ENCODE measurements around the gene MEN1. TPM values are rescaled to one million over a fixed set of nuclear protein-coding genes. Genes with fewer than 3 reads are reported as not detected.
"Not testable (repeated sequence)": the region's sequence is repeated elsewhere in the genome, so short reads cannot be mapped to it uniquely, and the experiment has no call there.

MEN1 gene
- total RNA-seq, 1 donor from 2014 or later, result 26.4 TPM

DNA sequence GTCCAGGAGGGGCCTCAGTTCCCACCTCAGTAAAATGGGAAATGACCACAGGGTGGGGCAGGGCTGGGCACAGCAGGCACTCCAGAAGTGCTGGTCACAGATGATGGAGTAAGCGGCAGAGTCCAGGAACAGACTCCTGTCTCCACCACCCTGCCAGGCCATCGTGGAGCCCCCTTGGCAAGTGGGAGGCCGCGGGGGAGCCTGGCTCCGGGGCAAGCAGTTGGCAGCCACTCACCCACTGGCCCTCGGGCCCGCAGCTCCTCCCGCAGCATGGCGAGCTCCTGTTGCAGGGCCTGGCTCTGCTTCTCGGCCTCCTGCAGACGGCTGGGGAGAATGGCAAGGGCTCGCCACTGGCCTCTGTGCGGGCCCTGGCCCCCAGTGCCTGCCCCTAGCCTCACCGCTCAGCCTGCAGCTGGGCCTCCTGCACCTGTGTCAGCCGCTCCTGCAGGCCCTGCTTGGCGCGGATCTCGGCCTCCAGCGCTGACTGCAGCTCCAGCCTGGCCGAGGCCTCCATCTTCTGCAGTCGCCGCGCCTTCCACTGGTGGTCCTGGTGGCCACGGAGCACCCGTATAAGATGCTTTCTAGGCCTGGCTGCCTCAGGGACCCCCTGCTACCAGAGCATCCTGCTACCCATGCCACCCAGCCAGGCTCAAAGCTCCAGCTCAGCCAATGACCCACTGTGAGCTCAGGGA, 23.8 kb upstream of the MEN1 start:
- DNase-seq (ENCODE audit: extremely low read depth, low read depth, low spot score), result no peak

DNA sequence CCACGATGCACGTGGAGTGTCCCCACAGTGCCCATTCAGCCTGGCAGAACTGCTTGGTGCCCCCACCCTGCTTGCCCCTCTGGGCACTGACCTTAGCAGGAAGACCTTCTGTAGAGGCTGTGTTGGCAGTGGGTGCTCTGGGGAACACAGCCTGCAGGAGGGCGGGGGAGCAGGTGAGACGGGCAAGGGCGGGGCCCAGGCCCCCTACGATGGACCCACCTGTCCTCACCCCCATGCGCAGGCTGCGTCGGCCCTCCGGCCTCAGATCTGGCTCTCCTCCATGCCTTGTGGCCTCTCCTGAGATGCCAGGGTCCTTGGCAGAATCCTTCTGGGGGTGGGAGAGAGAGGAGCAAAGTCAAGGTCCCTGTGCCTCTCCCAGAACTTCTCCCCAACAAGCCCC, 23.2 kb upstream of the MEN1 start:
- no peak for DNase-seq (ENCODE audit: extremely low read depth, low read depth, low spot score)

DNA sequence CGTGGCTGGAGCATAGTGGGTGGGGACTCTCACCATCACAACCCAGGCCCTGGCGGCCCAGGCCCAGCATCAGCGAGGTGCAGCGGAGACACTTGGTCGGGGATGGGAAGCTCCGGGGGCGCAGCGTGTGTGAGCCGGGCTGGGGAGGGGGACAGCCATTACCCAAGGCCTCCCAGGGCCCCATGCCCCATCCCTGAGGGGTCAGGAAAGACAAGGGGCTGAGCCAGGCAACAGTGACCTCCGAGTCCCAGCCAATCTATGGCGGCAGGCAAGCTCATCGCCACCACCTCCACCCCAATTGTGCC, 22.8 kb upstream of the MEN1 start:
- DNase-seq (ENCODE audit: extremely low read depth, low read depth, low spot score), result no peak

DNA sequence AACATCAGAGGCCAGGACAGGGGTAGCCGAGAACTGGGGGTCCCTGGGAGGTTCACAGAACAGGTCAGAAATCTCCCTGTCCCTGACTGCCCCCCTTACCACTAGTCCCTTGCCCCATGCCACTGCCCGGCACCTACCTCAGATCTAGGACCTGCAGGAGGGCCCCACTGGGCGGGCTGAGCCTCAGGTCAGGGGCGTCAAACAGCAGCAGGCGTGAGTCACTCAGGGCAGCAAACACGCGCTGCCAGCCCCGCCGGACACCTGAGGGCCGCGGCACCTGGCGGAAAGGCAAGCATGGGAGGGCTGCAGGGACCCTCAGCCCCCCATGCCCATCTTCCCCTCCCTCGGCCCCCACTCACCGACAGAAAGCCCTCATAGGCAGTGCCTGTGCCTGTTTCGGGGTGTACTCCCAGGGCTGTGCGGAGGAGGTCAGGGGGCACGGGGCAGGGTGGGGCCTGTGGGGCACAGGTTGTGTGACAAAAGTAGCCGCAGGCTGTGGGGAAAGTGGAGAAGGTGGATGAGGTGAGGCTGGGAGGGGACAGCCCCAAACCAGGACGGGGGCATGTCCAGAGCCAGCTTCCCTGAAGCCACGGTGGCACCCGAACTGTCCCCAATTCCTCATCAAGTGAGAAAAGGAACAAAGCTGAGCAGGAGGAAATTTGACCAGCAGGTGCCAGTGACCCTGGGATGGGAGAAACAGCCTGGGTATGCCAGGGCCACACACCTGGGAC, 22.3 kb upstream of the MEN1 start:
- DNase-seq (ENCODE audit: extremely low read depth, low read depth, low spot score), result no peak

DNA sequence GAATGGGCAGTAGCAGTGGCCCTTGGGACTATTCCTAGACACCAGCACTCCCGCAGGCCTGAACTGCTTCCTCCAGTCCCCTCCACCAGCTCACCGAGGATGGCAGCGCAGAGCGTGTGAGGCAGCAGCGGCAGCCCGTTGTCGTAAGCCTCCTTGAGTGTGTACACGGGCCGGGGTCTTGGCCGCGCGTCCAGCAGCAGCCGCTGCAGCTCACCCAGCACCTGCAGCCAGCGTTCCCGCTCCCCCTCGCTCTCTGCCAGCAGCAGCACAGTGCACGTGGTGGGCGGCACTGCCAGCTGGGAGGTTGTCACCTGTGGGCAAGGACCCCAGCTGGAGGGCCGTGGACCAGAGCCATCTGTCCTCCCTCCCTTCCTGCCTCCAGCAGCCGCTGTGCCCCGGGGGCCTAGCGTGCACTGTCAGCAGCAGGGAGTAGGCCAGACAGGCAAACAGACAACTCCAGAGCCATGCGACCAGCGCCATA, 21.1 kb upstream of the MEN1 start:
- no peak for DNase-seq (ENCODE audit: extremely low read depth, low read depth, low spot score)

DNA sequence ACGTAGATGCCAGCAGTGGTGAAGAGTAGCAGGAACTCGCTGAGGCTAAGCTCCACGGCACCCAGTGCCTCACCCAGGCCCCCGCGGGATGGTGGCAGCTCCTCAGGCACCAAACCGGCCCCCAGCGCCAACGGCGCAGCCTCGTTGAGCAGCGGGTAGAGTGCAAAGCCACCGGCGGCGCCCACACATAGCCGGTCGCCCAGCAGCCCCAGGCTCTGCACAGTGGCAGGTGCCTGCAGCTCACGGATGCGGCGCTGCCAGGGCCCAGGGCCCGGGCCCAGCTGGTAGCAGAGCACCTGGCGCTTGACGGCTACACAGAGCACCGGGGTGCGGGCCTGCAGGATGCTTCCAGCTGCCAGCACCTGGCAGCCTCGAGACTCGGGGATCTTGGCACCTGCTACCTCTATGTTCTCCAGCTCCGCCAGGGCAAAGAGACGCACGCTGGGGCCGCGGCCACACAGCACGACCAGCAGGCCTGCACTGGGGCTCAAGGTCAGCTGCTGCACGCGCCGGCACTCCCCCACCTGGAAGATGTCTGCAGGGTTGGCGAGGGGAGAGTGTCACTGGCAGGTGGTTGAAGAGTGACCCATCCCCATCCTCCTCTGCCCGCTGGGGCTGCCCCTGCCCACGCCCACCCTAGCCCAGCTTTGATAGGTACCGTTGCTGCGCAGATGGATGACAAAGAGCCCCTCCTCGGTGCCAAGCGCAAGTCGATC, 19.3 kb upstream of the MEN1 start:
- DNase-seq (ENCODE audit: extremely low read depth, low read depth, low spot score), result no peak

DNA sequence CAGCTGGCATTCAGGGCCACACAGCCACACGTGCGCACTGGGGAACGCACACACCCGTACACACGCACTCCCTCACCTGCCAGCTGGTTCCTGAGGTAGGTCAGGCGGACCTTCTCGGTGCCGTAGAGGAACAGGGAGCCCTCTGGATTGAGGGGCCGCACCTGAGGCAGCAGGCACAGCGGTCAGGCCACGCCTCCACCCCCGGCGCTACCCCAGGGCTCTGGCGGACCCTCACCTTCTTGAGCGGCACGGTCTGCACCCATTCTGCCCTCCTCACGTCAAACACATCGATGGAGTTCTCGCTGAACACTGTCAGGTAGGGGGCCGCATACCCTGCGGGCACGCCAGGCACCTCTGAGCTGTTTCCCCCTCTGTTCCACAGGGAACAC, 17.1 kb upstream of the MEN1 start:
- no peak for DNase-seq (ENCODE audit: extremely low read depth, low read depth, low spot score)

DNA sequence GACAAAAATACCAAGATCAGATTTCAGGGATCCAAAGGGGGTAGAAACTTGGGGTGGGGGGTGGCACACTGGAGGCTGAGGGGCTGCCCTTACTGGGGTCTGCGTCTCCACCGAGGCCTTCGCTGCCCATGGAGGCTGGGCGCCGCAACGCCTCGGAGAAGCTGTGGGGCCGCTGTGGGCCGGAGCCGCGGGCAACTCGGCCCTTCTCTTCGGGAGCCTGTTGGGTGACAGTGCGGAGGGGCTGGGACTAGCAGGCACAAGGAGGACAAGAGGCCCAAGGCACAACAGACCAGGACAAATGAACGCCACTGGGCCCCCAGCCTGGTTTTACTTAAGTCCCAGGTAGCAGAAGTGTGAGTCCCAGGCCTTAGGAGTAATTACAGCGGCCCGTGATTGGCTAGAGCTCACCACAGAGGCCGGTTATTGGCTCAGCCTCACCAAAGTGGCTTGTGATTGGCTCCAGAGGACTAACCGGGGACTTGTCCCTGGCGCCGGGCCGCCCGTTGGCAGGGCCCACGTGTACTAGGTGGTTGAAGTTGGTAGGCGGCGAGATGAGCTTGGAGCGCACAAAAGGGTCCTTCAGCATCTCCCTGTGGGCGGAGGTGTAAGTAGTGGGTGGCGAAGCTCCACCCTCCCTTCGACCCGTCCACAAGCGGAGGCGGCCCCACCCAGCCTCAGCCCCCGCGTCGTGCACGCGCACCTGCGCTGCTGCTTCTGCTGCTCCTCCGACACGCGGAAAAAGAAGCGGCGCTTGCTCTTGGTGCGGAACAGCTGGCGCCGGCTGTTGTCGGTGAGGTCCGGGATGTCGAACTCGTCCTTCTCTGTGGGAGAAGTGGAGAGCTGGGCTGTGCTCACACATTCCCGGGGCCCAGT, 16.5 kb upstream of the MEN1 start:
- DNase-seq (ENCODE audit: extremely low read depth, low read depth, low spot score), result no peak

DNA sequence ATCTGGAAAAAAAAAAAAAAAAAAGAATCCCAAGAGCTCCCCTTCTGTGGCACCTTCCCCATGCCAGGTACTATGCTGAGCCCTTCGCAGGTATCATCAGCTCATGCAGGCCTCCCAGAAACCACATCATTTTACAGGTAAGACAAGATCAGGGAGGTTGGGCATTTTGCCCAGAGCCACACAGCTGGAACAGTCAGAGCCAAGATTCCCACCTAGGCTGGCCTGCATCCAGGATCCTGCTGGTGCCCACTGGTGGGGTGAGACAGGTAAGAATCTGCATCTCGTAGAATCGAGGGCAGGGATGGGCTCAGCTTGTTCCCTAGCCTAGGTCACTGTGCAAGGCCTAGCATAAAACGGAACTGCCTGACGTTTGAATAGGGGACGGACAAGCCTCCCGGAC, 15.7 kb upstream of the MEN1 start:
- DNase-seq (ENCODE audit: extremely low read depth, low read depth, low spot score), result no peak

DNA sequence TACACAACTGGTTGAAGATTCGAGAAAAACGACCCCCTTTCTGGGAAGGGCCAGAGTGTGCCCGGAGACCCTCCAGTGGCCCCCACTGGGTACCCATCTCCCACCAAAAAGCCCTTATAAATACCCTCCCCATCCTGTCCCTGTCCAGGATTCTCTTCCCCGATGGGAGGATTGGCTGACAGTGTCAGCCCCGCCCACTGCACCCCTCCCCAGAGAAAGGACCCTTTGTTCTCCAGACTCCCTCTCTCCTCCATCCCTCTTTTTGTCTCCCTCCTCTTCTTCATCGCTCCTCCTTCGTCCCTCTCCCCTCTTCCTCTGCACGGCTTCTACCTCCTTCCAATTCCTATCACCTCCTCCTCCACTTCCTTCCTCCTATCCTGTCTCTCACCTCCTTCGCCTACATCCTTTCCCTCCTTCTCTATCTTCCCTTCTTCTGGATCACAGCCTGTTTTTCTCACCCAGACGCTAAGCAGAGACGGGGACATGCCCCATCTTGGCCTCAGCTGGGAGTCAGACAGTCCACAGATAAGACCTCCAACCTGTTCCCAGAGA, 13.3 kb upstream of the MEN1 start:
- no peak for DNase-seq (ENCODE audit: extremely low read depth, low read depth, low spot score)

DNA sequence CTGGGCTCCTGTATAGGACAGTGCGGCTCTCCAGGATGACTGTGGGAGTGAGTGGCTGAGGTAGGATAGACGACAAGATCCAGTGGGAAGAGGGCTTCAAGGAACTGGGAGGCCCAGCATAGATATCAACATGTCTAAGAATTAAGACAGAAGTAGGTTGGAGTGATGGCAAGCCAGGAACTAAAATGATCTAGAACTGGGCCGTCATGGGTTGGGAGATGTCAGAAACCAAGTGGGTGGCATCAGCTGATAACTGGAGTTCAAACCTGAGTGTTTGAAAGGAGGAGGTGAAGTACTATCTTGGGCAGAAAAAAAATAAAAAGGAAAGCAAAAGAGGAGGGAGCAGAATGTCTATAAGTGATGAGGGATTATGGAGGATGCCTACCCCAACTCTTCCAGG, 7.1 kb upstream of the MEN1 start:
- no peak for DNase-seq (ENCODE audit: extremely low read depth, low read depth, low spot score)

DNA sequence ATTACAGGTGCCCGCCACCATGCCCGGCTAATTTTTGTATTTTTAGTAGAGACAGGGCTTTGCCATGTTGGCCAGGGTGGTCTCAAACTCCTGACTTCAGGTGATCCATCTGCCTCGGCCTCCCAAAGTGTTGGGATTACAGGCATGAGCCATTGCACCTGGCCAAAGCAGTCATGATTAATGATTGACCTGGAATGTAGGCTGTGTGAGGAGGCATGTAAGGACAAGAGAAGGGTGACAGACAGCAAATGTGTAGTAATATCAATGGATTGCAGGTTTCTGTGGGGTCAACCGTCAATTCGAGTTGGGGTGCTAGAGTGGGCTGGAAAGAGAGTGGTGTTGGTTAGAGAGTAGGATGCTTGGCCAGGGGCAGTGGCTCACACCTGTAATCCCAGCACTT, 5.1 kb upstream of the MEN1 start:
- not testable (repeated sequence) for DNase-seq (ENCODE audit: extremely low read depth, low read depth, low spot score)

DNA sequence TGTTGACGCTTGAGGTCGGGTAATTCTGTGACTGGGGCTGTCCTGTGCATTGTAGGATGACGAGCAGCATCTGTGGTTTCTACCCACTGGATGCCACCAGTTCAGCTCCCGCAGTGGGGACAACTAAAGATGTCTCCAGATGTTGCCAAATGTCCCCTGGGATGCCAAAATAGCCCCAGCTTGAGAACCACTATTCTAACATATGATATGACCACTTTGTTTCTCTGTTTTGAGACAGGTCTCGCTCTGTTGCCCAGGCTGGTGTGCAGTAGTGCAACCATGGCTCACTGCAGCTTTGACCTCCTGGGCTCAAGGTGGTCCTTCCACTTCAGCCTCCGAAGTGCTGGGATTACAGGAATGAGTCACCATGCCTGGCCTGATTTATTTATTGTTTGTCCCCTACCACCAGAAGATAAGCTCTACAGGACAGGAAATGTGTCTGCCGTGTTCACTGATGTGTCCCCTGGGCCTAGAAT, 4.4 kb upstream of the MEN1 start:
- DNase-seq (ENCODE audit: extremely low read depth, low read depth, low spot score), result no peak

DNA sequence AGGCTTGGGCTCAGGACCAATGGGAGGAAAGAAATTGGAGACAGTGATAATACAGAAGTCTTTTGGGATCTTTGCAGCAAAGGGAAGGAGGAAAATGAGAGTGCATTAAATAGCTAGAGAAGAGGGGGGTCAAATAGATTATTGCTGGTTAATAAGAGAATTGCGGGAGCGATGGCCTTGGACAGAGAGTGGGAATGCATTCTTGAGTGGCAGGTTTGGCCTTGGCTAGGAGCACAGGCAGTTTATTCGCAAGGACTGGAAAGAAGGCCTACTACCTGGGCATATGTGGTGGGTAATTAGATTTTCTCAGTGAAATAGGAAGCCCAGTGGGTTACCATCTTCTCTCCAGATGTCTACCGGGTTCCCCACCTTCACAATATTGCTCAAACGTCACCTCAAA, 3.5 kb upstream of the MEN1 start:
- DNase-seq (ENCODE audit: extremely low read depth, low read depth, low spot score), result no peak

DNA sequence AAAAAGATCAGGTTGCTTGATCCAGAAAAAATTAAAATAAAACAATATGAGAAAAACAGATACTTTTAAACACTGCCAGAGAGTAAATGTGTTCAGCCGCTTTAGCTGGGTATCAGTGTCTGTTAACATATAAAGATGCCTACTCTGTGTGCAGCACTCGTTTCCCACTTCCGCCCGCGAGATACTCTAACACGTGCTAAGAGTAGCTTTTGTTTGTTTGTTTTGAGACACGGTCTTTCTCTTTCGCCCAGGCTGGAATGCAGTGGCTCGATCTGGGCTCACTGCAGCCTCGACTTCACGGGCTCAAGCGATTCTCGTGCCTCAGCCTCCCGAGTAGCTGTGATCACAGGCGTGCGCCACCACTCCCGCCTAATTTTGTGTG, 531 bp upstream of the MEN1 start:
- DNase-seq (ENCODE audit: extremely low read depth, low read depth, low spot score), result no peak

DNA sequence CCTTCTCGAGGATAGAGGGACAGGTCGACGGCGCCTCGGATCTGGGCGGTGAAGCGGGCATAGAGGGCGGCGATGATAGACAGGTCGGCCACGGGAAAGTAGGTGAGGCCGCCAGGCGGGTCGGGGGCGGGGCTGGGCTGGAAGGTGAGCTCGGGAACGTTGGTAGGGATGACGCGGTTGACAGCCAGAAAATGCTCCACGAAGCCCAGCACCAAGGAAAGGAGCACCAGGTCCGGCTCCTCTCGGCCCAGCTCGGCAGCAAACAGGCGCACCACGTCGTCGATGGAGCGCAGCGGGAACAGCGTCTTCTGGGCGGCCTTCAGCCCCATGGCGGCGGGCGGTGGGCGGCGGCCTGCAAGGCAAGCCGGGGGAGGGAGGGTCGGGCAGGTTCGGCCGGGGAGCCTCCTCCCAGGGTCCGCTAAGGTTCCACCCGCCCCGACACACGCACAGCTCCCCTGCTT, 540 bp downstream of the MEN1 start:
- DNase-seq (ENCODE audit: extremely low read depth, low read depth, low spot score), result no peak

DNA sequence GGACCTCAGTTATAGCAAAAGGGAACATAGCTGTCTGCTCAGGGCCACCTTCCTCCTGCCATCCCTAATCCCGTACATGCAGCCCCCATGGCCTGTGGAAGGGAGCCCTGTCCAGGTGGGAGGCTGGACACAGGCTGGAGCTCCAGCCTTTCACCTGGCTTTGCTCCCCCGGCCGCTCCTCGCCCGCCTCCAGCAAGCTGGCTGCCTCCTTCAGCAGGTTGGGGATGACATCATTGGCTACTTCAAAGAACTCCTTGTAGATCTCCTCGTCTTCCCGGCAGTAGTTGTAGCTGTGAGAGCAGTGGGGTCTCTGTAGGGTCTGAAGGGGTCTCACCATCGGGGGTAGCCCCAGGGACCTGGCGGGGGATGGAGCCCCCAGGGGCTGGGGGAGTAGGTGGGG, 4.9 kb downstream of the MEN1 start:
- DNase-seq (ENCODE audit: extremely low read depth, low read depth, low spot score), result no peak

DNA sequence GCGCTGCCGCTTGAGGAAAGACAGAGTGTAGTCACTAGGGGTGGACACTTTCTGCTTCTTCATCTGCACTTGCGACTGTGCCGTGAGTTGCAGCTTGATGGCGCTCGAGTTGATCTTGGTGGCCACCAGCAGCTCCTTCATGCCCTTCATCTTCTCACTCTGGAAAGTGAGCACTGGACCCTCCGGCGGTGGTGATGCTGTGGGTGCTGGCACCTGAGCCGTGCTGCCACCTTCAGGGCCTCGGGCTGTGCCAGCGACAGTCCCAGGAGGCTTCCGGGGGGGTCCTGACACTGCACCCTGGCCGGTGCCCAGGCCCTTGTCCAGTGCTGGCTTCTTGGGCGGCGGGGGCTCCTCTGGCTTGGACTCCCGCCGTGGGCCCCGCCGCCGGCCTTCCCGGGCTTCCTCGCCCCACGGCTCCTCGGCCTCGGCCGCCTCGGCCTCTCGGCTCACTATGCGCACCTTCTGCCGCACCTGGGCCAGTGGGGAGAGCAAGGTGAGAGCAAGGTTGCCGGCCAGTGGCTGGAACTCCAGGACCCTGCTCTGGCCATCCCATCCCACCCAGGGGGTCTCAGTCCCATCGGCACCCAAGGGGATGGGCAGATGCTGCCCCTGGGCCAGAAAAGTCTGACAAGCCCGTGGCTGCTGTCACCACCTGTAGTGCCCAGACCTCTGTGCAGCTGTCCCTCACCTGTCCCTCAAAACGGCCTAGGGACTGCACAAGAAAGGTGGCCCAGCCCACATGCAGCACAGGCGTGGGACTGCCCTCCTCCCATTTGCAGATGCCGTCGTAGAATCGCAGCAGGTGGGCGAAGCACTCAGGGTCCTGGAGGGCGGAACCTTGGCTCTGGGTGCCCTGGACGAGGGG, 5.8 kb downstream of the MEN1 start:
- DNase-seq (ENCODE audit: extremely low read depth, low read depth, low spot score), result no peak

DNA sequence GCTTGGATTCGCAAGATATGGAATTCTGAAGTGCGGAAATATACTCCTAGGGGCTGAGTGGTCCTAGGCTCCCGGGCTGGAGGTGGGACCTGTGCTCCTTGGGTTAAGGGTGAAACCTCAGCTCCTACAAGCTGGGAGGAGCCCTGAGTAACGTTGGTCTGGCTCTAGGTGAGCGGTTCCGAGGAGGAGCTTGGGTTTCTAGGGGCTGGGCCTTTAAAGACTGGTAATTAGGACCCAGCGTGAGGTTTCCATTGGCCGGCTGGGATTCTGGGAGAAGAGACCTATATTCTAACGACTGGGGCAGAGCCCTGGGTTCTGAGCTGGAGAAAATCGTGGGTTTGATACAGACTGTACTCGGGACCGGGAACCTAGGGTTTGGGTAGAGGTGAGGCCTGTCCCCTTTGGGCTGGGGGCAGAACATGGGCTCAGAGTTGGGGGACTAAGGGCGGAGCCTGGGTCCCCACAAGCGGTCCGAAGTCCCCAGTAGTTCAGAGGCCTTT, 6.5 kb downstream of the MEN1 start:
- DNase-seq (ENCODE audit: extremely low read depth, low read depth, low spot score), result no peak
